HG03354 (cell line): Measurements from ENCODE around the gene SMTN.

Experiments used
- ATAC-seq: cut with Tn5 transposase; IDR thresholded peaks from one replicate; pipeline ENCODE4 v1.9.1; 2021; ENCODE audit warnings: mild to moderate bottlenecking; ENCODE audit not compliant: unreplicated experiment, poor library complexity, severe bottlenecking

The SMTN gene

GRCh38 chr22:31140746-31141145, 59.6 kb downstream of the SMTN start:
- ATAC-seq: no peak

GRCh38 chr22:31141551-31141950, 60.4 kb downstream of the SMTN start:
- no peak for ATAC-seq

- no peak for ATAC-seq
These were observed 61.2 kb downstream of the SMTN start for GRCh38 chr22:31142285-31142684.

- ATAC-seq: no peak
These were observed 61.9 kb downstream of the SMTN start for GRCh38 chr22:31143038-31143437.

- ATAC-seq: no peak
These were observed 62.4 kb downstream of the SMTN start for GRCh38 chr22:31143537-31143936.

- ATAC-seq: no peak
These were observed 63.1 kb downstream of the SMTN start for GRCh38 chr22:31144223-31144622.

- no peak for ATAC-seq
These were observed 67.4 kb downstream of the SMTN start for GRCh38 chr22:31148488-31148887.

GRCh38 chr22:31148953-31149627, 68.0 kb downstream of the SMTN start:
- no peak for ATAC-seq

- no peak for ATAC-seq
These were observed 69.5 kb downstream of the SMTN start for GRCh38 chr22:31150615-31151014.

- no peak for ATAC-seq
These were observed 70.8 kb downstream of the SMTN start for GRCh38 chr22:31151872-31152271.

GRCh38 chr22:31153357-31153756, 72.2 kb downstream of the SMTN start:
- no peak for ATAC-seq
